ENCODE data around the gene ACTL8. TPM values are rescaled to one million over a fixed set of nuclear protein-coding genes. Genes with fewer than 3 reads are reported as not detected.
A peak's percentile ranks its signal among the peaks of the same experiment; 100 is the strongest.

ACTL8 gene
- total RNA-seq, 1 donor from 2014 or later, result not detected

DNA sequence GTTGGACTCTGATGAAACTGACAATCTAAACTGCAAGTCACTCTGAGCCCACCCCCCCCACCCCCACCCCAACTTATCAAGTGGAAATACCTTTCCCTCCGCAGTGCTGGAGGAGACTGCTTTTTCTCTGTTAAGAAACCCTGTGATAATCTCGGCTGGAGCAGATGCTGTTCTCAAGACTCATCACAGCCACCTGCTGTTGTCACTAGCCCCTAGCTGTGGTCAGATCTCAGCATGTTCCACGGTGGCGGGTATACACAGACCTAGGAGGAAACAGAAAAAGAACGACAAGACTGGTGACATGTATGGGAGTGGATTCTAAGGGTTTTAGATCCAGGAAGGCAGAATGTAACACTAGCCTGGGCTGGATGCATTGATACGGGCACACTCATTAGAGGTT lies 2.3 kb downstream of the ACTL8 start:
- Mint-ChIP-seq H3K4me3 (ENCODE audit: unreplicated experiment) (no peak overlapping the region), H3K4me1 (ENCODE audit: low read depth, unreplicated experiment) (no peaks in the 10 kb centered on the region), H3K36me3 (ENCODE audit: unreplicated experiment) (peaks cover 13% of the 10 kb centered on the region), H3K9me3 (ENCODE audit: unreplicated experiment) (peaks cover 12% of the 10 kb centered on the region), H3K27me3 (ENCODE audit: unreplicated experiment) (peaks cover 5% of the 10 kb centered on the region), H3K27ac (ENCODE audit: unreplicated experiment) (no peak overlapping the region)
- no peak for TF ChIP-seq CTCF (IDR thresholded peaks at IDR 0.05; ENCODE audit: partially characterized antibody, unreplicated experiment)
- no peak for DNase-seq

DNA sequence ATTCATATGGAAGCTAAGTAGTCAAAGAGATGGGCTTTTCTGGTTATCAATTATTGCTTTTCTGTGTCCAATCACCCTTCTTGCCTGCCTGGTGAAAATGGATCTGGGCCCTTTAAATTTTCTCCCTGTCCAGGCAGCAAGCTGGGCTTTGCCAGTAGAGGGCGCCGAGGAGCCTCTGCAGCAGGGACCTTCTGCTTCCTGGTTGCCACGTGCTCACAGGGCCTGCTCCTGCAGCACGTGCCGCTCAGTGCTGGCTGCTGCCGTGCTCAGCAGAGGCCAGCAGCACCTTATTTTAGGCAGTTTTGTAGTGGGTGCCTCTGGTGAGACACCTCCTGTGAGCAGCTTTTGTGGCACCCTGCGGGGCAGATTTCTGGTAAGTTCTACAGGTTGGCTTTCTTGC lies 4.0 kb downstream of the ACTL8 start:
- Mint-ChIP-seq H3K36me3 (ENCODE audit: unreplicated experiment) (peaks cover 13% of the 10 kb centered on the region), H3K27me3 (ENCODE audit: unreplicated experiment) (peaks cover 5% of the 10 kb centered on the region), H3K4me3 (ENCODE audit: unreplicated experiment) (no peak overlapping the region), H3K27ac (ENCODE audit: unreplicated experiment) (no peak overlapping the region), H3K4me1 (ENCODE audit: low read depth, unreplicated experiment) (no peaks in the 10 kb centered on the region), H3K9me3 (ENCODE audit: unreplicated experiment) (peaks cover 12% of the 10 kb centered on the region)
- DNase-seq, result peak; percentile 52
- peak; percentile 59 for TF ChIP-seq CTCF (IDR thresholded peaks at IDR 0.05; ENCODE audit: partially characterized antibody, unreplicated experiment)

GRCh38 chr1:17762313-17762712 lies 7.2 kb downstream of the ACTL8 start:
- Mint-ChIP-seq H3K27ac (ENCODE audit: unreplicated experiment) (no peak overlapping the region), H3K4me3 (ENCODE audit: unreplicated experiment) (no peak overlapping the region), H3K4me1 (ENCODE audit: low read depth, unreplicated experiment) (no peaks in the 10 kb centered on the region), H3K36me3 (ENCODE audit: unreplicated experiment) (peaks cover 10% of the 10 kb centered on the region), H3K9me3 (ENCODE audit: unreplicated experiment) (peaks cover 6% of the 10 kb centered on the region), H3K27me3 (ENCODE audit: unreplicated experiment) (peaks cover 2% of the 10 kb centered on the region)
- no peak for TF ChIP-seq CTCF (IDR thresholded peaks at IDR 0.05; ENCODE audit: partially characterized antibody, unreplicated experiment)
- DNase-seq, result no peak

DNA sequence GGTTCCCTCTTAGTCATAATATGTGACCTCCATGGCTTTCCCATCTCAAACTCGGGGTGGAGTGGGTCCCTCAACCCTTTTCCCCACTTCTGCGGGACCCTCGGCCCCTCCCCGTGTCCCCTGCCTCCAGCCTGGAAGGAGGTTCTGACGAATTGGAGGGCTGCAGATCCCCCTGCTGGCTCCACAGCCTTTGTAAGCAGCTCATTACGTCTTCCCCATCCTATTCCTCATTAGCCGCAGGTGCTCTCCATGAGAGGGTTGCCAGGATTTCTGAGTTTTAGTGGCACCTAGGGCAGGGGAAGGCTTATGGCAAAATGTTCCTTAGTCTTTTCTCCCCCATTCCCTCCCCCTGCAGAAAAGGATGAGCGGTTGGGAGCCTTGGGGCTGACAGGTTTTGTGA lies 8.3 kb downstream of the ACTL8 start:
- Mint-ChIP-seq H3K4me1 (ENCODE audit: low read depth, unreplicated experiment) (no peaks in the 10 kb centered on the region), H3K36me3 (ENCODE audit: unreplicated experiment) (peaks cover 10% of the 10 kb centered on the region), H3K4me3 (ENCODE audit: unreplicated experiment) (no peak overlapping the region), H3K27ac (ENCODE audit: unreplicated experiment) (no peak overlapping the region), H3K27me3 (ENCODE audit: unreplicated experiment) (peaks cover 2% of the 10 kb centered on the region), H3K9me3 (ENCODE audit: unreplicated experiment) (peaks cover 5% of the 10 kb centered on the region)
- DNase-seq, result no peak
- no peak for TF ChIP-seq CTCF (IDR thresholded peaks at IDR 0.05; ENCODE audit: partially characterized antibody, unreplicated experiment)

DNA sequence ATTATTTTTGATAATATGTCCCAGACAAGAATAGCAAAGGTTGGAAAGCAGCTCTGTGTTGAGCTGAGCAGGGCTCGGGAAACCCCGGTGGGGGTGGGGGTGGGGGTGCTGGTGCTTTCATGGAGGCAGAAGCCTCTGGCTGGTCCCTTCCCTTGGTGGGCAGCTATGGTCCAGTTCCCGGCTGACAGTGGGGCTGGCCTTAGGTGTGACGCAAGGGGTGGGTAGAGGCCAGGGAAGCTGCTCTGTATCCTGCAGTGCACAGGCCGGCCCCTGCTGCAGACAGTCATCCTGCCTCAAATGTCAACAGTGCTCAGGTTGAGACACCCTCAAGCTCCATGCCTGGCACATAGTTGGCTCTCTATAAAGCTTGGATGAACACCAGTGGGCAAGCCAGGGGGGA lies 8.9 kb downstream of the ACTL8 start:
- Mint-ChIP-seq H3K9me3 (ENCODE audit: unreplicated experiment) (peaks cover 5% of the 10 kb centered on the region), H3K4me3 (ENCODE audit: unreplicated experiment) (no peak overlapping the region), H3K27ac (ENCODE audit: unreplicated experiment) (no peak overlapping the region), H3K4me1 (ENCODE audit: low read depth, unreplicated experiment) (peaks cover 4% of the 10 kb centered on the region), H3K27me3 (ENCODE audit: unreplicated experiment) (peaks cover 2% of the 10 kb centered on the region), H3K36me3 (ENCODE audit: unreplicated experiment) (peaks cover 10% of the 10 kb centered on the region)
- TF ChIP-seq CTCF (IDR thresholded peaks at IDR 0.05; ENCODE audit: partially characterized antibody, unreplicated experiment), result no peak
- no peak for DNase-seq
